ENCODE results near the gene ARSB. TPM values are rescaled to one million over a fixed set of nuclear protein-coding genes. Genes with fewer than 3 reads are reported as not detected.

Gene ARSB
- total RNA-seq, 1 experiment from 2014 or later, result 8.4 TPM

DNA sequence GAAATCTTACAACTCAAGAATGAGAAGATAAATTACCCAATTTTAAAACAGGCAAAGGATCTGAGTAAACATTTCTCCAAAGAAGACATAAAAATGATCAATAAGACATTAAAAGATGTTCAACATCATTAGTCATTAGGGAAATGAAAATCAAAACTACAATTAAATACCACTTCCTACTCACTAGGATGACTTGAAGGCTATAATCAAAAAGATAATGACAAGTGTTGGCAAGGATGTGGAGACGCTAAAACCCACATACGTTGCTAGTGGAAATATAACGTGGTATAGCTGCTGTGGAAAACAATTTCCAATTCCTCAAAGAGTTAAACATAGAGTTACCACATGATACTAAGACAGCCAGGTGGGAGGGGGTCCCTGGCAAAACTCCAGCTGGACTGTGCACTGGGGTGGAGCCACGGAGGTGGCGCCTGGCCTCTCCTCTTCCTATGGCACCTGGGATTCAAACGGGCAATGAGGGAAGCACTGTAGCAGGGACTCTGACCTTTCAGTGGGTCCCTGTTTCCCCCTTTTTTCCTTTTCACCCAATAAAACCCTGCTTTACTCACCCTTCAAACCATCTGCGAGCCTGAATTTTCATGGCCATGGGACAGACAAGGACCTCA is 5.9 kb downstream of the ARSB start:
- intact Hi-C loops (cut with micrococcal nuclease; ENCODE audit: unreplicated experiment), result no loop called here
- CTCF ChIA-PET, result no interaction called here

DNA sequence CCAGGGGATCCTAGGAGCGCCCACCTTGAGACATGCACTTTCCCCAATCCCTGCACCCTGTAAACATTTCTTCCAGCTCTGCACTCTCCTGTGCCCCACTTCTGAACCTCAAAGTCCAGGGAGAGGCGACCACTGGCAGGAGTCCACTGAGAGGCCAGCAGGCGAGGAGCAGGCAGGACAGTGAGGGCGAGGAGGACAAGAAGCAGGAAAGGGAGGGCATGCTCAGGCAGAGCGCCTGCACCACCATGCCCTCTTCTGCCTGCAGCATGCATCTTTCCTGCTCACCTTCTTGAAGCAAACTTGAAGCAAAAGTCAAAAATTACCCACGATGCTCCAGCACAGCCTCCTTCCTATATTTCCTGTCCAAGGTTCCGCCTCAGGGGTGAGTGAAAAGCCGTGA is 10.1 kb downstream of the ARSB start:
- Histone ChIP-seq H3K36me3 (ENCODE audit: low read depth) (no peaks in the 10 kb centered on the region), H3K27ac (no peak overlapping the region), H3K27me3 (ENCODE audit: insufficient read depth, low read depth) (no peaks in the 10 kb centered on the region), H3F3A (ENCODE audit: insufficient read depth, low read depth) (peaks cover 6% of the 10 kb centered on the region), H2AFZ (no peak overlapping the region), H3K9me3 (ENCODE audit: insufficient read depth, low read depth) (no peaks in the 10 kb centered on the region), H3K9me2 (ENCODE audit: insufficient read depth) (no peaks in the 10 kb centered on the region), H3K4me2 (no peak overlapping the region), H4K20me1 (ENCODE audit: insufficient read depth) (no peaks in the 10 kb centered on the region), H3K4me1 (replicated peaks; ENCODE audit: insufficient read depth) (peaks cover 5% of the 10 kb centered on the region), H3K79me2 (ENCODE audit: low read depth) (no peaks in the 10 kb centered on the region), H3K4me3 (no peak overlapping the region)
- ChIA-PET CTCF (no interaction called here), POLR2A (ENCODE audit: unreplicated experiment) (no interaction called here)
- intact Hi-C loops (cut with micrococcal nuclease; ENCODE audit: unreplicated experiment), result no loop called here
- DNase-seq, result no peak
- no TSS peak for BruUV-seq (replicated peaks)
- TF ChIP-seq, protein P1, sequence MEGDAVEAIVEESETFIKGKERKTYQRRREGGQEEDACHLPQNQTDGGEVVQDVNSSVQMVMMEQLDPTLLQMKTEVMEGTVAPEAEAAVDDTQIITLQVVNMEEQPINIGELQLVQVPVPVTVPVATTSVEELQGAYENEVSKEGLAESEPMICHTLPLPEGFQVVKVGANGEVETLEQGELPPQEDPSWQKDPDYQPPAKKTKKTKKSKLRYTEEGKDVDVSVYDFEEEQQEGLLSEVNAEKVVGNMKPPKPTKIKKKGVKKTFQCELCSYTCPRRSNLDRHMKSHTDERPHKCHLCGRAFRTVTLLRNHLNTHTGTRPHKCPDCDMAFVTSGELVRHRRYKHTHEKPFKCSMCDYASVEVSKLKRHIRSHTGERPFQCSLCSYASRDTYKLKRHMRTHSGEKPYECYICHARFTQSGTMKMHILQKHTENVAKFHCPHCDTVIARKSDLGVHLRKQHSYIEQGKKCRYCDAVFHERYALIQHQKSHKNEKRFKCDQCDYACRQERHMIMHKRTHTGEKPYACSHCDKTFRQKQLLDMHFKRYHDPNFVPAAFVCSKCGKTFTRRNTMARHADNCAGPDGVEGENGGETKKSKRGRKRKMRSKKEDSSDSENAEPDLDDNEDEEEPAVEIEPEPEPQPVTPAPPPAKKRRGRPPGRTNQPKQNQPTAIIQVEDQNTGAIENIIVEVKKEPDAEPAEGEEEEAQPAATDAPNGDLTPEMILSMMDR (conservative IDR thresholded peaks at IDR 0.05), result no peak
- TF ChIP-seq EZH2 (IDR thresholded peaks at IDR 0.05; ENCODE audit: low read depth), result no peak

More for the DNA sequence above, 5.9 kb downstream of the ARSB start:
- H3F3A ChIP-seq (ENCODE audit: insufficient read depth, low read depth), result peaks cover 24% of the 10 kb centered on the region
- H3K36me3 ChIP-seq (ENCODE audit: low read depth), result no peaks in the 10 kb centered on the region
- no peak for DNase-seq
- H3K9me3 ChIP-seq (ENCODE audit: insufficient read depth, low read depth), result no peaks in the 10 kb centered on the region
- no peak overlapping the region for H2AFZ ChIP-seq
- peaks cover 13% of the 10 kb centered on the region for H3K79me2 ChIP-seq (ENCODE audit: low read depth)
- BruUV-seq (replicated peaks), result no TSS peak
- H4K20me1 ChIP-seq (ENCODE audit: insufficient read depth), result no peaks in the 10 kb centered on the region
- no peak overlapping the region for H3K4me2 ChIP-seq
- no peak overlapping the region for H3K4me3 ChIP-seq
- peaks cover 30% of the 10 kb centered on the region for H3K4me1 ChIP-seq (replicated peaks; ENCODE audit: insufficient read depth)
- no peaks in the 10 kb centered on the region for H3K9me2 ChIP-seq (ENCODE audit: insufficient read depth)
- TF ChIP-seq, protein P1 (conservative IDR thresholded peaks at IDR 0.05), result no peak
- TF ChIP-seq EZH2 (IDR thresholded peaks at IDR 0.05; ENCODE audit: low read depth), result no peak
- POLR2A ChIA-PET (ENCODE audit: unreplicated experiment), result no interaction called here
- no peak overlapping the region for H3K27ac ChIP-seq
- H3K27me3 ChIP-seq (ENCODE audit: insufficient read depth, low read depth), result no peaks in the 10 kb centered on the region

DNA sequence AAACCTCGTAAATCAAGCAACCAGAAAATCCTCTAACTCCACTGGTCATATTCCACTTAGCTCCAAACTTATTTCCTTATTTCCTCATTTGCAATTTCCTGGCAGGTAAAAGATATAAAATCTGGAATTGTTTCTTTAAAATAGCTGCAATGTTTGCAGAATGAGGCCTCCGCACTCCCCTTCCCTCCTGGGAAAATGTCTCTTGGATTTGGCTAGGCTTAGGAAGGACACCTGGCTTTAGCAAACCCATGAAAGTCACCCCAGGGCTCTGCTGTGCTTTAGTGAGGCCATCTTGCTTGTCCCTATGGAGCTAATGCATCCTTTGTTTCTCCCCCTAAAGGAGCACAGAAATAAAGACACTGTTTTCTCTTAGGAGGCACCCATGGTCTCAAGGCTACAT is 10.5 kb downstream of the ARSB start:
- Histone ChIP-seq H3K9me2 (ENCODE audit: insufficient read depth) (no peaks in the 10 kb centered on the region), H3K27me3 (ENCODE audit: insufficient read depth, low read depth) (no peaks in the 10 kb centered on the region), H3K4me3 (no peak overlapping the region), H3K36me3 (ENCODE audit: low read depth) (no peaks in the 10 kb centered on the region), H4K20me1 (ENCODE audit: insufficient read depth) (no peaks in the 10 kb centered on the region), H3K9me3 (ENCODE audit: insufficient read depth, low read depth) (no peaks in the 10 kb centered on the region), H3K4me1 (replicated peaks; ENCODE audit: insufficient read depth) (peaks cover under 1% of the 10 kb centered on the region), H3K4me2 (no peak overlapping the region), H3K27ac (no peak overlapping the region), H3F3A (ENCODE audit: insufficient read depth, low read depth) (peaks cover 4% of the 10 kb centered on the region; the same call in 1 of the 2 replicates), H2AFZ (no peak overlapping the region), H3K79me2 (ENCODE audit: low read depth) (no peaks in the 10 kb centered on the region)
- ChIA-PET POLR2A (ENCODE audit: unreplicated experiment) (no interaction called here), CTCF (interaction anchor here (0.8 kb wide), 1 partner anchor 9 kb away, joined by 4 read pairs; no protein-coding TSS in a partner anchor)
- TF ChIP-seq EZH2 (IDR thresholded peaks at IDR 0.05; ENCODE audit: low read depth), result no peak
- TF ChIP-seq, protein P1 (conservative IDR thresholded peaks at IDR 0.05), result no peak
- no peak for DNase-seq
- intact Hi-C loops (cut with micrococcal nuclease; ENCODE audit: unreplicated experiment), result no loop called here
- BruUV-seq (replicated peaks), result no TSS peak

Data from PC-9 (cell line).